Measurements from ENCODE around the gene ENSA. TPM values are rescaled to one million over a fixed set of nuclear protein-coding genes. Genes with fewer than 3 reads are reported as not detected.

ENSA gene
- total and polyA plus RNA-seq, 2 of the 4 experiments (the other 2 are of a cell fraction): 53.2 to 96.5 TPM

DNA sequence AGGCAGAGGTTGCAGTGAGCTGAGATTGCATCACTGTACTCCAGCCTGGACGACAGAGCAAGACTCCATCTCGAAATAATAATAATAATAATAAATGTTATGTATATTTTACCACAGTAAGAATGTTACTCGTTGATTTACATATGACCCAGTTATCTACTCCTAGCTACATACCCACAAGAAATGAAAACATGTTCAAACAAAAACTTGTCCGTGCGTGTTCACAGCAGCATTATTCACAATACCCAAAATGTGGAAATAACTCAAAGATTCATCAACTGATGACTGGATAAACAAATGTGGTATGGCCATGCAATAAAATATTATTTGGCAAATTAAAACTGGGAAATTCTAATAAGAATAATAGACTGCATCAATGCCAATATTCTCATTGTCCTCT, 31.7 kb upstream of the ENSA start:
- Histone ChIP-seq H2BK5ac (ENCODE audit: low read depth, low read length, poor library complexity, severe bottlenecking) (no peak overlapping the region), H3K4ac (ENCODE audit: low read depth, low read length) (no peak overlapping the region), H3K4me3 (ENCODE audit: insufficient read depth, low read depth, low read length) (no peak overlapping the region), H3K4me2 (ENCODE audit: low read depth, low read length) (no peak overlapping the region), H3K27me3 (ENCODE audit: control insufficient read depth, insufficient read depth, low read length) (no peaks in the 10 kb centered on the region), H3K27ac (ENCODE audit: insufficient read depth, low read length) (no peak overlapping the region), H2AK9ac (replicated peaks; ENCODE audit: low read depth, low read length, poor library complexity) (no peak overlapping the region), H3K23ac (ENCODE audit: low read depth, low read length) (no peak overlapping the region), H3K9me3 (ENCODE audit: control insufficient read depth, insufficient read depth, low read length) (no peaks in the 10 kb centered on the region), H3K4me1 (ENCODE audit: control insufficient read depth, insufficient read depth, low read length) (no peaks in the 10 kb centered on the region), H3K9me1 (ENCODE audit: insufficient read depth, low read length) (no peaks in the 10 kb centered on the region), H2AFZ (replicated peaks; ENCODE audit: low read length, poor library complexity) (no peak overlapping the region), H2BK120ac (ENCODE audit: low read depth, low read length) (no peak overlapping the region), H2BK15ac (ENCODE audit: low read depth, low read length) (no peak overlapping the region), H4K5ac (ENCODE audit: low read depth, low read length) (no peak overlapping the region), H4K8ac (ENCODE audit: low read depth in 2 of 2, low read length in 2 of 2) (no peak overlapping the region), H2AK5ac (ENCODE audit: low read depth, low read length) (no peak overlapping the region), H3K18ac (ENCODE audit: low read depth, low read length) (no peak overlapping the region), H3K36me3 (ENCODE audit: control insufficient read depth, insufficient read depth, low read length) (peaks cover 11% of the 10 kb centered on the region), H3K14ac (replicated peaks; ENCODE audit: low read depth, low read length) (no peak overlapping the region), H2BK20ac (ENCODE audit: low read depth, low read length) (no peak overlapping the region), H3K56ac (ENCODE audit: extremely low read depth, insufficient read depth, low read length) (no peak overlapping the region), H3K9ac (ENCODE audit: low read depth, low read length) (no peak overlapping the region), H4K91ac (ENCODE audit: insufficient read depth, low read depth, low read length) (no peak overlapping the region), H4K20me1 (ENCODE audit: insufficient read depth, low read length) (no peaks in the 10 kb centered on the region), H3K79me1 (ENCODE audit: low read depth in 1 of 2, low read length in 2 of 2) (no peaks in the 10 kb centered on the region)
- ChIA-PET CTCF (no interaction called here), POLR2A (ENCODE audit: unreplicated experiment) (no interaction called here)
- dilution Hi-C loops (cut with HindIII; ENCODE audit: low sequenced_read_pairs, unreplicated experiment) (no loop called here), intact Hi-C loops (cut with micrococcal nuclease) (no loop called here), in situ Hi-C loops (cut with MboI; ENCODE audit: low sequenced_read_pairs) (no loop called here)
- DNase-seq (no peak), ATAC-seq (ENCODE audit: low read depth) (no peak)
- no CpG with 5 or more reads among the region's 5 CpGs for WGBS, 2 experiments (ENCODE audit: extremely low coverage in 2 of 2, insufficient read length in 1 of 2)
- TF ChIP-seq RFX5 (IDR thresholded peaks at IDR 0.05; ENCODE audit: low read depth, low read length) (no peak), MXI1 (IDR thresholded peaks at IDR 0.05; ENCODE audit: borderline replicate concordance, low read depth, low read length) (no peak), FOS (IDR thresholded peaks at IDR 0.05; ENCODE audit: low read depth, low read length) (no peak), CHD1 (IDR thresholded peaks at IDR 0.05; ENCODE audit: low read depth, low read length) (no peak), MAFK (IDR thresholded peaks at IDR 0.05; ENCODE audit: low read depth, low read length) (no peak), SMC3 (IDR thresholded peaks at IDR 0.05; ENCODE audit: low read depth, low read length) (no peak), POLR2A (IDR thresholded peaks at IDR 0.05; ENCODE audit: low read depth, low read length) (no peak)
- TF ChIP-seq, protein P1, sequence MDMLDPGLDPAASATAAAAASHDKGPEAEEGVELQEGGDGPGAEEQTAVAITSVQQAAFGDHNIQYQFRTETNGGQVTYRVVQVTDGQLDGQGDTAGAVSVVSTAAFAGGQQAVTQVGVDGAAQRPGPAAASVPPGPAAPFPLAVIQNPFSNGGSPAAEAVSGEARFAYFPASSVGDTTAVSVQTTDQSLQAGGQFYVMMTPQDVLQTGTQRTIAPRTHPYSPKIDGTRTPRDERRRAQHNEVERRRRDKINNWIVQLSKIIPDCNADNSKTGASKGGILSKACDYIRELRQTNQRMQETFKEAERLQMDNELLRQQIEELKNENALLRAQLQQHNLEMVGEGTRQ (IDR thresholded peaks at IDR 0.05; ENCODE audit: low read depth, low read length): no peak
- TF ChIP-seq, protein P2, sequence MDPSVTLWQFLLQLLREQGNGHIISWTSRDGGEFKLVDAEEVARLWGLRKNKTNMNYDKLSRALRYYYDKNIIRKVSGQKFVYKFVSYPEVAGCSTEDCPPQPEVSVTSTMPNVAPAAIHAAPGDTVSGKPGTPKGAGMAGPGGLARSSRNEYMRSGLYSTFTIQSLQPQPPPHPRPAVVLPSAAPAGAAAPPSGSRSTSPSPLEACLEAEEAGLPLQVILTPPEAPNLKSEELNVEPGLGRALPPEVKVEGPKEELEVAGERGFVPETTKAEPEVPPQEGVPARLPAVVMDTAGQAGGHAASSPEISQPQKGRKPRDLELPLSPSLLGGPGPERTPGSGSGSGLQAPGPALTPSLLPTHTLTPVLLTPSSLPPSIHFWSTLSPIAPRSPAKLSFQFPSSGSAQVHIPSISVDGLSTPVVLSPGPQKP (IDR thresholded peaks at IDR 0.05; ENCODE audit: borderline replicate concordance, low read depth, low read length): no peak
- no TSS peak for BruUV-seq (replicated peaks)
